Activated naive CD4-positive, alpha-beta T cell treated with anti-CD3 and anti-CD28 coated beads, Interleukin-2, amount 50 U/mL, for 72 hours (primary cell): Measurements from ENCODE around the gene EBNA1BP2. TPM values are rescaled to one million over a fixed set of nuclear protein-coding genes. Genes with fewer than 3 reads are reported as not detected.

Source experiments
- ATAC-seq, 2 donors: fragments of 150-1000 bp; cut with Tn5 transposase; 2 replicates each; pipeline ENCODE4 v1.10.0; 2021; ENCODE audit warnings: mild to moderate bottlenecking in 2 of 2, moderate library complexity in 2 of 2
- DNase-seq, 2 donors: peaks; one replicate each; pipeline ENCODE4 v3.0.0; 2021 to 2022; ENCODE audit warnings: low spot score in 2 of 2
- H3K27ac Mint-ChIP-seq, 2 donors: one replicate each; pipeline ENCODE4 v1.8.0; 2022; ENCODE audit warnings: mild to moderate bottlenecking in 2 of 2, mixed read lengths in 2 of 2
- H3K36me3 Mint-ChIP-seq, 2 donors: one replicate each; pipeline ENCODE4 v1.8.0; 2022; ENCODE audit warnings: mixed read lengths in 2 of 2
- H3K9me3 Mint-ChIP-seq, 2 donors: one replicate each; pipeline ENCODE4 v1.8.0; 2022; ENCODE audit warnings: mixed read lengths in 2 of 2
- total RNA-seq, 2 donors: library from RNA; stranded (reverse); gene quantifications; one replicate each; pipeline ENCODE4 v1.2.3, GENCODE V29; 2022

The EBNA1BP2 gene
- total RNA-seq, 2 donors from 2014 or later = 50.2 to 83.4 TPM

DNA sequence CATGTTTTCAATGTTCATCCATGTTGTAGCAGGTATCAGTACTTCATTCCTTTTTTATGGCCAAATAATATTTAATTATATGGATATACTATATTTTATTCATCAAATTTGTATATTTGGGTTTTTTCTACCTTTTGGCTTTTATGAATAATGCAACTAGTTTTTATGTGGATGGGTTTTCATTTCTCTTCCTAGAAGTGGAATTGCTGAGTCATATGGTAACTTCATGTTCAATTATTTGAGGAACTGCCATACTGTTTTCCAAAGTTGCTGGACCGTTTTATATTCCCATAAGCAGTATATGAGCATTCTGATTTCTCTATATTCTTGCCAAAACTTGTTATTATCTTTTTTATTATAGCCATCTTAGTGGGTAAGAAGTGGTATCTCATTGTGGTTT, 16.0 kb upstream of the EBNA1BP2 start:
- DNase-seq (no peak), ATAC-seq (no peak)
- Mint-ChIP-seq H3K9me3 (no peaks in the 10 kb centered on the region), H3K36me3 (no peaks in the 10 kb centered on the region), H3K27ac (no peak overlapping the region)

DNA sequence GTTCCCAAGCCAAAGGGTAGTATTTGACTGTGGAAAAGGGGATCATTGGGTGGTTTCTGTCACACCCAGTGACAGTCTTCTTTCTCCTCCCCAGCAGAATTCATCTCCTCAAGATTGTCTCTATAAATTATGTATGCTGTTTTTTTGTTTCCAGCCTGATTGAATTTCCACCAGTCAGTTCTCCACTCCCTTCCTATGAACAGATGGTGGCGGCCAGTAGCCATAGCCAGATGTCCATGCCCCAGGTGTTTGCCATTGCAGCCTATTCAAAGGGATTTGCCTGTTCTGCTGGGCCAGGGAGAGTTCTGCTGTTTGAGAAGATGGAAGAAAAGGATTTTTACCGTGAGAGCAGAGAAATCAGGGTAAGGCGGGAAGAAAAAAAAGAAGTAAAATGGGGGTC, 12.9 kb upstream of the EBNA1BP2 start:
- Mint-ChIP-seq H3K27ac (no peak overlapping the region), H3K9me3 (no peaks in the 10 kb centered on the region), H3K36me3 (no peaks in the 10 kb centered on the region)
- DNase-seq (no peak), ATAC-seq (no peak)

GRCh38 chr1:43184388-43184787, 12.3 kb upstream of the EBNA1BP2 start:
- H3K27ac Mint-ChIP-seq = no peak overlapping the region

DNA sequence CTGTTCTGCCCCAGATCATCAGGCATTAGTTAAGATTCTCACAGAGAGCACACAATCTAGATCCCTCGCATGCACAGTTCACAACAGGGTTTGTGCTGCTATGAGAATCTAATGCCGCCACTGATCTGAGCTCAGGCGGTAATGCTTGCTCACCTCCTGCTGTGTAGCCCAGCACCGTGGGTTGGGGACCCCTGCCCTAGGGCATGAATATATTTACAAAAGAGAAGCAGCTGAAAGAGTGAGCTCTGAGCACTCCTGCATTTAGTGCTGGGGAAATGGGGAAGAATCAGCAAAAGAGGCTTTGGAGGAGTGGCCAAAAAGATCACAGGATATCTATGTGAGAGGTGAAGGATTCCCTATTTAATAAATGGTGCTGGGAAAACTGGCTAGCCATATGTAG, 5.6 kb upstream of the EBNA1BP2 start:
- H3K9me3 Mint-ChIP-seq = peaks cover 0 to 3% of the 10 kb centered on the region in 2 donors
- no peak overlapping the region for H3K27ac Mint-ChIP-seq
- H3K36me3 Mint-ChIP-seq = no peaks in the 10 kb centered on the region
- no peak for DNase-seq
- ATAC-seq = no peak

More at GRCh38 chr1:43184388-43184787, 12.3 kb upstream of the EBNA1BP2 start:
- ATAC-seq (no peak), DNase-seq (no peak)
- Mint-ChIP-seq H3K36me3 (no peaks in the 10 kb centered on the region), H3K9me3 (no peaks in the 10 kb centered on the region)

DNA sequence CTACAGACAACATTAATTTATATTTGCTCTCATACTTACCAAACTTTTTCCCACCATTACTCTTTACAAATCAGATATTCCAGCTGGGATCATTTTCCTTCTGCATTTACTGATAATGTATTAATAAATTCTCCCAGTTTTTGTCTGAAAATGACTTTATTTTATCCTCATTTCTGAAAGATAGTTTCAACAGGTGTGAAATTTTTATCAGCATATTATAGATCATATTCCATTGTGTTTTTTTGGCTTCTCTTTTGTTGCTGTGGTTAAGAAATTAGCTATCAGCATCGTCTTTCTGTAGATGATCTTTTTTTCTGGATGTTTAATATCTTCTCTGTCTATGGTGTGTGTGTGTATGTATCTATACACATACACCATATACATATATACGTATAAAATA, 2.8 kb upstream of the EBNA1BP2 start:
- Mint-ChIP-seq H3K9me3 (peaks cover 0 to 3% of the 10 kb centered on the region in 2 donors), H3K27ac (no peak overlapping the region), H3K36me3 (peaks cover 12 to 16% of the 10 kb centered on the region in 2 donors)
- DNase-seq = no peak
- ATAC-seq = no peak

DNA sequence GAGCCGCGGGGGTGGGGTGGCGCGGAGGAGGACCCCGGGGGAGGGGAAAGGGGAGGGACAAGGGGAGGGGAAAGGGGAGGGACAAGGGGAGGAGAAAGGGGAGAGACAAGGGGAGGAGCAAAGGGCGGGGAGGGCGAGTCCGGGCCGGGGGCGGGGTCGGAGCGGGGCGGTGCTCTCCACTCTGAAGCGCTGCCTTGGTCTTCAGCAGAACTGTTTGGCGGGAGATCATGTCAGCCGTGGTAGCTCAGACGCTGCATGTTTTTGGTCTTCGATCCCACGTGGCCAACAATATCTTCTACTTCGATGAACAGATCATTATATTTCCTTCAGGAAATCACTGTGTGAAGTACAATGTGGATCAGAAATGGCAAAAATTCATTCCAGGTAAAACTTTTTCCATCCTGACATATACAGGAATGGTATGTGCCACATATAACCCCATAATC, 460 bp upstream of the EBNA1BP2 start:
- Mint-ChIP-seq H3K9me3 (peaks cover 0 to 3% of the 10 kb centered on the region in 2 donors), H3K27ac (peak overlapping the region; percentile 91 to 97), H3K36me3 (peaks cover 16 to 19% of the 10 kb centered on the region in 2 donors)
- DNase-seq (peak in 1 of 2 donors; percentile 69), ATAC-seq (peak; percentile 78 to 87)

- ATAC-seq = no peak
- Mint-ChIP-seq H3K9me3 (peaks cover 0 to 3% of the 10 kb centered on the region in 2 donors), H3K27ac (peak overlapping the region; percentile 91 to 97), H3K36me3 (peaks cover 16 to 19% of the 10 kb centered on the region in 2 donors)
- peak in 1 of 2 donors; percentile 7 for DNase-seq
Observed at GRCh38 chr1:43171312-43171875, 696 bp downstream of the EBNA1BP2 start.

DNA sequence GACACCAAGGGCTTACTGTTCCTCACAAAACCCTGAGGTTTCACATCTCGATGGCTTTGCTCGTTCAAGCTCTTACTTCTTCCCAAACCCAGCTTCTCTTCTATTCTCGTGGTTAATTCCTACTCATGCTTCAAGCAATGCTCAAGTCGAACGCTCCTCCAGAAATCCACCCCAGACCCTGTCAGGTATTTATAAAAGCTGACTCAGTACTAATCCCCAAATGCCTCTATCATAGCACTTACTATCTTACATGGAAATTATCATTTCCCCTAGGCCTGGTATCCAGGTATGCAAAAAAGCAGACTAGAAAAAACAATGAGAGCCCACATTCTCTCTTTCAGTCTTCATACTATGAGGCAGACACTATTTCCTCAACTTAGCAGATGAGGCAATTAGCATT, 6.3 kb downstream of the EBNA1BP2 start:
- H3K9me3 Mint-ChIP-seq = no peaks in the 10 kb centered on the region
- peak overlapping the region; percentile 29 to 51 for H3K27ac Mint-ChIP-seq
- DNase-seq (no peak), ATAC-seq (no peak)
- peaks cover 11 to 16% of the 10 kb centered on the region in 2 donors for H3K36me3 Mint-ChIP-seq

- Mint-ChIP-seq H3K27ac (peak overlapping the region; percentile 29 to 51), H3K36me3 (peaks cover 11 to 16% of the 10 kb centered on the region in 2 donors), H3K9me3 (no peaks in the 10 kb centered on the region)
Observed at GRCh38 chr1:43165162-43165561, 6.9 kb downstream of the EBNA1BP2 start.

DNA sequence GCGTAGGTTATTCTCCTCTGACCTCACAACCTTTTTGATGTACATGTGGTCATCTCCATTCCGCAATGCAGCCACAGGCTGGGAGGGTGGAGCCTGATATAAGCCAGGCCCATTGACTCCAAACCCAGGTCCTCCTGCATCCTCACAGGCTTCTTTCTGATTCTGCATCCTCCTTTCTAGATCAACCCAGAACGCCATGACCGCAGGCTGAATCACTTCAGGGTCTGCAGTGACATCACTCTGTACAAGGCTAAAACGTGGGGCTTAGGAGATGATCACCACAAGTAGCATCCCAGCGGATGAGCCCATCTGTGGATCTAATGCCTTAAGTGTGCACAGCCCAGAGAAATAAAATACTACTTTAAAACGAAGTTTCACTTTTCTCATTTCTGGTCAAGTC, 16.1 kb downstream of the EBNA1BP2 start:
- no peaks in the 10 kb centered on the region for H3K36me3 Mint-ChIP-seq
- no peaks in the 10 kb centered on the region for H3K9me3 Mint-ChIP-seq
- no peak overlapping the region for H3K27ac Mint-ChIP-seq
- no peak for ATAC-seq
- DNase-seq = no peak

More at GRCh38 chr1:43165162-43165561, 6.9 kb downstream of the EBNA1BP2 start:
- ATAC-seq = no peak
- DNase-seq = no peak

DNA sequence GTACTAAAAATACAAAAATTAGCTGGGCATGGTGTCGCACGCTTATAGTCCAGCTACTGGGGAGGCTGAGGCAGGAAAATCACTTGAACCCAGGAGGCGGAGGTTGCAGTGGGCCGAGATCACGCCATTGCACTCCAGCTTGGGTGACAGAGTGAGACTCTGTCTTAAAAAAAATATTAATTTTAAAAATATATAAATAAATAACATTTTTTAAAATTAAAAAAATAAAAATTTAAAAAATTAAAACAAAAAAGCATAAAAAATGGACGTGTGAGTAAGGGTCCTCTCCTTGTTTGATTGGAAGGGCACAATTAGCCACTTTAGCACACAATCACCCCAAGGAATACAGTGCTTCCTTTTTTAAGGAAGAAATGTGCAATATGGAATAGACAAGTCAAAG, 18.6 kb downstream of the EBNA1BP2 start:
- peaks cover 0 to 10% of the 10 kb centered on the region in 2 donors for H3K36me3 Mint-ChIP-seq
- H3K9me3 Mint-ChIP-seq = no peaks in the 10 kb centered on the region
- no peak for DNase-seq
- no peak for ATAC-seq
- no peak overlapping the region for H3K27ac Mint-ChIP-seq

DNA sequence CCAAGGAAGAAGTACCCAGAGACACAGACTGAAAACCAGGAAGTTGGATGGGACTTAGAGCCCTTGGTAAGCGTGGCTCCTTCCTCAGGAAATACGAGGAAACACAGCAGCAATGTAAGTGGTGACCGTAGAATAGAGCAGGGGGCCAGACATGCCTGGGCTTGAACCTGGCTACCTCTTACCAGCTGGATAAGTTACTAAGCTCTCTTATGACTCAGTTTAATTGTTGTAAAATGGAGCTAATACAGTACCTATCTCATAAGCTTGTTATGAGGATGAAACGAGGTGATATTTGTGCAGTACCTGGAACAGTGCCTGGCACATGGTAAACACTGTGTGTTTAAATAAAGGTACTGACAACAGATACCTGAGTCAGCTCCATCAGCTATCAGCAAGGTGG, 19.2 kb downstream of the EBNA1BP2 start:
- no peaks in the 10 kb centered on the region for H3K9me3 Mint-ChIP-seq
- no peak for DNase-seq
- no peak for ATAC-seq
- H3K27ac Mint-ChIP-seq = peak overlapping the region in 1 of 2 donors; percentile 2
- peaks cover 0 to 10% of the 10 kb centered on the region in 2 donors for H3K36me3 Mint-ChIP-seq

DNA sequence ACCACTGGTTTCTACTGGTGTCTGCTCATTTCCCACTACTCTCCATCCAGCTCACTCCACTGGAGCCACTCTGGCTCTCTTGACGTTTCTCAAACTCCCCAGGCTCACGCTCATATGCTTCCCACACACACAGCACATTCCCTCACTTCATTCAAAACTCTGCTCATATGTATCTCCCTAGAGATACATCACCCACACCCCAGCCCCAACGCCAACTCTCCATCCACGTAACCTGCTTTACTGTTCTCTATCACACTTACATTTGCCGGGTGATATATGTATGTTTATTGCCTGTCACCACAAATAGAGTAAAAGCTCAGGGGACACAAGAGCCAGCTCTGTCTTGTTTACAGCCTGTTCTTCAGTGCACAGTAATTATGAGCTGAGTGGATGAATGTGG, 22.2 kb downstream of the EBNA1BP2 start:
- Mint-ChIP-seq H3K27ac (no peak overlapping the region), H3K36me3 (peaks cover 0 to 16% of the 10 kb centered on the region in 2 donors), H3K9me3 (no peaks in the 10 kb centered on the region)
- DNase-seq = no peak
- ATAC-seq = no peak

GRCh38 chr1:43147625-43148327, 24.3 kb downstream of the EBNA1BP2 start:
- peak; percentile 39 to 90 for ATAC-seq
- no peak overlapping the region for H3K27ac Mint-ChIP-seq
- DNase-seq = peak in 1 of 2 donors; percentile 54
- H3K36me3 Mint-ChIP-seq = peaks cover 0 to 19% of the 10 kb centered on the region in 2 donors
- peaks cover 0 to 3% of the 10 kb centered on the region in 2 donors for H3K9me3 Mint-ChIP-seq

- ATAC-seq = no peak
- H3K9me3 Mint-ChIP-seq = peaks cover 4 to 8% of the 10 kb centered on the region in 2 donors
- no peak for DNase-seq
Observed at GRCh38 chr1:43144237-43144636, 27.9 kb downstream of the EBNA1BP2 start.

DNA sequence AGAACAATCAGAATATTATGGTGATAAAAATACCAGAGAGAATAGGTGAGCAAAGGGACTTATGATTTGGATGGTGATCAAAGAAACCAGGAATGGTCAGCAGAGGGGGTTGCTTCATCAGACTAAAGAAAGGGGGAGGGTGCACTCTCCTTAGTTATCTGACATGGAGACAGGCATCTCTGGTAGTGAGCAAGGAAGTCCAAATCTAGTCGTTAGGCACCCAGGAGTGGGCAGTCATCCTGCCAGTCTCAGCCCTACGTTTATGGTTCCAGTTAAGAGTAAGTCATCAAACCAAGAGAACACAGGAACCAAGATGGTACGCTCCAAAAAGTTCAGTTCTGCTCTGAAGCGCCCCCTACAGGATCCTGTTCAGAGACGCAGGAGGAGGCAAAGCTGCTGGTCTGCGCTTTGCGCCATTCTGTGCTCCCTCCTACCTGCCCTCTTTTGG, 28.6 kb downstream of the EBNA1BP2 start:
- peaks cover 4 to 8% of the 10 kb centered on the region in 2 donors for H3K9me3 Mint-ChIP-seq
- peak in 1 of 2 donors; percentile 34 for ATAC-seq
- peaks cover 0 to 9% of the 10 kb centered on the region in 2 donors for H3K36me3 Mint-ChIP-seq
- DNase-seq = peak in 1 of 2 donors; percentile 26
- no peak overlapping the region for H3K27ac Mint-ChIP-seq

More at GRCh38 chr1:43144237-43144636, 27.9 kb downstream of the EBNA1BP2 start:
- H3K27ac Mint-ChIP-seq = no peak overlapping the region
- H3K36me3 Mint-ChIP-seq = peaks cover 0 to 16% of the 10 kb centered on the region in 2 donors

DNA sequence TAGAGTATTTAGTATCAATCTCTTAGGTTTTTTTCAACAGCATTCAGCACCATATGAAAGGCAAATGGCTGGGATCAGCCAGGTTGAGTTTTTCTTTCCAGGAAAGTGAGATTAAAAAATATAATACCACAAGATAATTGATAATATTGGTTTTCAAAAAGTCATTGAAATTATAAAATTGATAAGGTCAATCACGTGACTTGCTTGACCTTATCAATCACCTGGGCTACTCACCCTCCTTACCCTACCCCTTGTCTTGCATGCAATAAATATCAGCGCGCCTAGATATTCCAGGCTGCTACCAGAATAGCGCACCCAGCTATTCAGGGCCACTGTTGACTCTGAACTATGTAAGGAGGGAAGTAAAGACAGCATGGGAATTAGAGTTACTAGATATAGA, 31.5 kb downstream of the EBNA1BP2 start:
- Mint-ChIP-seq H3K36me3 (peaks cover 0 to 9% of the 10 kb centered on the region in 2 donors), H3K9me3 (peaks cover 4 to 8% of the 10 kb centered on the region in 2 donors), H3K27ac (no peak overlapping the region)
- DNase-seq (no peak), ATAC-seq (no peak)
